HL-60 (cell line): ENCODE measurements around the gene NPAS2.

ENCODE experiments used
- CTCF ChIP-seq: IDR thresholded peaks from one replicate; pipeline ENCODE4 v1.5.1; 2011; ENCODE audit warnings: low read length, control low read depth, inconsistent platforms; ENCODE audit not compliant: insufficient read depth
- GABPA ChIP-seq: IDR thresholded peaks from 2 replicates; pipeline ENCODE4 v1.6.1; 2012; ENCODE audit warnings: low read depth
- POLR2AphosphoS5 ChIP-seq: IDR thresholded peaks from 2 replicates; pipeline ENCODE4 v1.6.1; 2012; ENCODE audit warnings: low read depth
- SPI1 ChIP-seq: IDR thresholded peaks from 2 replicates; pipeline ENCODE4 v1.6.1; 2012; ENCODE audit warnings: low read depth, mild to moderate bottlenecking, borderline replicate concordance
- TF ChIP-seq, protein P1 (sequence below): IDR thresholded peaks from 2 replicates; pipeline ENCODE4 v1.6.1; 2012; ENCODE audit warnings: low read depth; ENCODE audit not compliant: insufficient replicate concordance

- TF ChIP-seq CTCF (no peak), POLR2AphosphoS5 (no peak), GABPA (no peak), SPI1 (no peak)
- TF ChIP-seq, protein P1, sequence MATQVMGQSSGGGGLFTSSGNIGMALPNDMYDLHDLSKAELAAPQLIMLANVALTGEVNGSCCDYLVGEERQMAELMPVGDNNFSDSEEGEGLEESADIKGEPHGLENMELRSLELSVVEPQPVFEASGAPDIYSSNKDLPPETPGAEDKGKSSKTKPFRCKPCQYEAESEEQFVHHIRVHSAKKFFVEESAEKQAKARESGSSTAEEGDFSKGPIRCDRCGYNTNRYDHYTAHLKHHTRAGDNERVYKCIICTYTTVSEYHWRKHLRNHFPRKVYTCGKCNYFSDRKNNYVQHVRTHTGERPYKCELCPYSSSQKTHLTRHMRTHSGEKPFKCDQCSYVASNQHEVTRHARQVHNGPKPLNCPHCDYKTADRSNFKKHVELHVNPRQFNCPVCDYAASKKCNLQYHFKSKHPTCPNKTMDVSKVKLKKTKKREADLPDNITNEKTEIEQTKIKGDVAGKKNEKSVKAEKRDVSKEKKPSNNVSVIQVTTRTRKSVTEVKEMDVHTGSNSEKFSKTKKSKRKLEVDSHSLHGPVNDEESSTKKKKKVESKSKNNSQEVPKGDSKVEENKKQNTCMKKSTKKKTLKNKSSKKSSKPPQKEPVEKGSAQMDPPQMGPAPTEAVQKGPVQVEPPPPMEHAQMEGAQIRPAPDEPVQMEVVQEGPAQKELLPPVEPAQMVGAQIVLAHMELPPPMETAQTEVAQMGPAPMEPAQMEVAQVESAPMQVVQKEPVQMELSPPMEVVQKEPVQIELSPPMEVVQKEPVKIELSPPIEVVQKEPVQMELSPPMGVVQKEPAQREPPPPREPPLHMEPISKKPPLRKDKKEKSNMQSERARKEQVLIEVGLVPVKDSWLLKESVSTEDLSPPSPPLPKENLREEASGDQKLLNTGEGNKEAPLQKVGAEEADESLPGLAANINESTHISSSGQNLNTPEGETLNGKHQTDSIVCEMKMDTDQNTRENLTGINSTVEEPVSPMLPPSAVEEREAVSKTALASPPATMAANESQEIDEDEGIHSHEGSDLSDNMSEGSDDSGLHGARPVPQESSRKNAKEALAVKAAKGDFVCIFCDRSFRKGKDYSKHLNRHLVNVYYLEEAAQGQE = no peak
Measured at GRCh38 chr2:100812116-100812515, 7.8 kb upstream of the NPAS2 start.
